OCI-LY3 (cell line): Measurements from ENCODE around the gene GPR32.

Source experiments
- H2AFZ ChIP-seq: fragments of 200-600, 300-600 bp; shearing (Covaris generic); 2 replicates; pipeline ENCODE4 v1.6.0; 2014; ENCODE audit warnings: antibody characterized with exemption, low read depth, low read length
- H3K27ac ChIP-seq: fragments of 200-600, 300-600 bp; sonication (generic); 2 replicates; pipeline ENCODE4 v1.5.1; 2014; ENCODE audit warnings: mild to moderate bottlenecking, low read length, moderate library complexity, mixed read lengths
- H3K27me3 ChIP-seq: fragments of 200-600, 300-600 bp; sonication (generic); 2 replicates; pipeline ENCODE4 v1.6.1; 2014; ENCODE audit warnings: low read depth, low read length, mixed read lengths
- H3K36me3 ChIP-seq: fragments of 200-600, 300-600 bp; sonication (generic); replicated peaks from 2 replicates; pipeline ENCODE3; 2014; ENCODE audit warnings: low read depth, low read length, mixed read lengths
- H3K4me1 ChIP-seq: fragments of 300-600, 200-600 bp; sonication (generic); 2 replicates; pipeline ENCODE4 v1.6.1; 2014; ENCODE audit warnings: low read length, mixed read lengths
- H3K4me2 ChIP-seq: fragments of 200-600, 300-600 bp; sonication (generic); 2 replicates; pipeline ENCODE4 v1.6.1; 2014; ENCODE audit warnings: low read length, mixed read lengths
- H3K4me3 ChIP-seq: fragments of 300-600, 200-600 bp; sonication (generic); 2 replicates; pipeline ENCODE4 v1.5.1; 2014; ENCODE audit warnings: antibody characterized with exemption, mild to moderate bottlenecking, low read length, moderate library complexity
- H3K79me2 ChIP-seq: fragments of 300-600, 200-600 bp; shearing (Covaris generic); 2 replicates; pipeline ENCODE4 v1.6.1; 2014; ENCODE audit warnings: mild to moderate bottlenecking, low read length, mixed read lengths
- H3K9ac ChIP-seq: fragments of 300-600, 200-600 bp; shearing (Covaris generic); 2 replicates; pipeline ENCODE4 v1.6.0; 2014; ENCODE audit warnings: mild to moderate bottlenecking, low read length, moderate library complexity
- H3K9me3 ChIP-seq: fragments of 200-600, 300-600 bp; shearing (Covaris generic); 2 replicates; pipeline ENCODE4 v1.6.1; 2014; ENCODE audit warnings: low read length, mixed read lengths; ENCODE audit not compliant: insufficient read depth
- H4K20me1 ChIP-seq: fragments of 200-600, 300-600 bp; sonication (generic); 2 replicates; pipeline ENCODE4 v1.6.1; 2016; ENCODE audit warnings: low read length, mixed read lengths; ENCODE audit not compliant: insufficient read depth
- CTCF ChIP-seq: fragments of 200-600, 300-600 bp; sonication (generic); IDR thresholded peaks from 2 replicates; pipeline ENCODE4 v1.5.1; 2014; ENCODE audit warnings: antibody characterized with exemption, low read length, low read depth
- EZH2phosphoT487 ChIP-seq: fragments of 200-600 bp; shearing (Covaris generic); IDR thresholded peaks from 2 replicates; pipeline ENCODE4 v1.6.1; 2018; ENCODE audit warnings: antibody characterized with exemption, mixed run types, low read depth

Gene GPR32

GRCh38 chr19:50796634-50797428, 26.6 kb downstream of the GPR32 start:
- H3K79me2 ChIP-seq = peaks cover 32% of the 10 kb centered on the region
- peaks cover 57% of the 10 kb centered on the region for H3K36me3 ChIP-seq
- H3K4me1 ChIP-seq = peaks cover 8% of the 10 kb centered on the region
- H3K4me3 ChIP-seq = no peak overlapping the region
- H3K4me2 ChIP-seq = no peak overlapping the region
- TF ChIP-seq CTCF = no peak
- TF ChIP-seq EZH2phosphoT487 = no peak
- no peak overlapping the region for H3K27ac ChIP-seq
- H2AFZ ChIP-seq = no peak overlapping the region
- peaks cover 65% of the 10 kb centered on the region for H4K20me1 ChIP-seq
- H3K27me3 ChIP-seq = no peaks in the 10 kb centered on the region
- no peak overlapping the region for H3K9ac ChIP-seq
- H3K9me3 ChIP-seq = no peaks in the 10 kb centered on the region

- H3K27ac ChIP-seq = no peak overlapping the region
- H3K27me3 ChIP-seq = no peaks in the 10 kb centered on the region
- peaks cover 14% of the 10 kb centered on the region for H3K4me1 ChIP-seq
- H4K20me1 ChIP-seq = peaks cover 70% of the 10 kb centered on the region
- no peak overlapping the region for H3K9ac ChIP-seq
- H3K79me2 ChIP-seq = peaks cover 38% of the 10 kb centered on the region
- H3K4me3 ChIP-seq = no peak overlapping the region
- peaks cover 62% of the 10 kb centered on the region for H3K36me3 ChIP-seq
- H2AFZ ChIP-seq = no peak overlapping the region
- H3K4me2 ChIP-seq = no peak overlapping the region
- no peaks in the 10 kb centered on the region for H3K9me3 ChIP-seq
- no peak for TF ChIP-seq EZH2phosphoT487
- no peak for TF ChIP-seq CTCF
Observed at GRCh38 chr19:50797429-50797780, 27.1 kb downstream of the GPR32 start.

GRCh38 chr19:50797781-50798658, 27.8 kb downstream of the GPR32 start:
- Histone ChIP-seq H3K9me3 (no peaks in the 10 kb centered on the region), H4K20me1 (peaks cover 76% of the 10 kb centered on the region), H3K27ac (no peak overlapping the region), H2AFZ (no peak overlapping the region), H3K4me3 (no peak overlapping the region), H3K9ac (no peak overlapping the region), H3K4me1 (peaks cover 20% of the 10 kb centered on the region), H3K4me2 (no peak overlapping the region), H3K36me3 (peaks cover 67% of the 10 kb centered on the region), H3K79me2 (peaks cover 44% of the 10 kb centered on the region), H3K27me3 (no peaks in the 10 kb centered on the region)
- TF ChIP-seq CTCF (no peak), EZH2phosphoT487 (no peak)
